Prostate gland (tissue), 2 donors: ENCODE measurements around the gene SNRPD2. TPM values are rescaled to one million over a fixed set of nuclear protein-coding genes. Genes with fewer than 3 reads are reported as not detected.
"Not testable (repeated sequence)": the region's sequence is repeated elsewhere in the genome, so short reads cannot be mapped to it uniquely, and the experiment has no call there.

Experiments used
- DNase-seq: peaks from one replicate; pipeline ENCODE4 v3.0.0-alpha.2; 2019; ENCODE audit warnings: low spot score
- H3K27ac ChIP-seq, 2 donors: fragments of 200-600 bp; sonication (generic); 2 replicates each; pipeline ENCODE4 v1.5.1; 2017 to 2019
- H3K27me3 ChIP-seq: fragments of 200-600 bp; sonication (generic); replicated peaks from 2 replicates; pipeline ENCODE4 v1.5.1; 2019; ENCODE audit not compliant: insufficient read depth
- H3K36me3 ChIP-seq, 2 donors: fragments of 200-600 bp; sonication (generic); 1 replicate in 1 of 2; 2 replicates in 1 of 2; pipeline versions ENCODE4 v1.5.1 to v1.8.1; 2017 to 2019
- H3K4me1 ChIP-seq: fragments of 200-600 bp; sonication (generic); replicated peaks from 2 replicates; pipeline ENCODE4 v1.5.1; 2019
- H3K4me3 ChIP-seq, 2 donors: fragments of 200-600 bp; sonication (generic); 2 replicates each; pipeline ENCODE4 v1.5.1; 2017 to 2019
- H3K9me3 ChIP-seq: fragments of 200-600 bp; sonication (generic); 2 replicates; pipeline ENCODE4 v1.5.1; 2017
- CTCF ChIP-seq, 4 experiments: fragments of 200-600 bp in 2 of 4; fragments of 450-650 bp in 2 of 4; sonication (generic) in 2 of 4; IDR thresholded peaks; 1 replicate in 3 of 4; 2 replicates in 1 of 4; pipeline ENCODE4 v1.5.1; 2016 to 2019; ENCODE audit warnings: antibody characterized with exemption in 4 of 4, mild to moderate bottlenecking in 2 of 4, moderate library complexity in 2 of 4
- POLR2A ChIP-seq: fragments of 450-650 bp; IDR thresholded peaks from one replicate; pipeline ENCODE4 v1.6.1; 2016; ENCODE audit warnings: antibody characterized with exemption, mild to moderate bottlenecking
- POLR2AphosphoS5 ChIP-seq: sonication (generic); formaldehyde crosslinking; IDR thresholded peaks from one replicate; pipeline ENCODE4 v1.6.1; 2017; ENCODE audit warnings: antibody characterized with exemption
- WGBS: methylation state at CpG from one replicate; pipeline ENCODE4 v1.1.5; 2018; 5-methylcytosine and 5-hydroxymethylcytosine counted together
- intact Hi-C: fragments of 100-400 bp; cut with DNase I; formaldehyde crosslinking; loops from one replicate; pipeline ENCODE4 v1.14.2; 2022
- total RNA-seq, 2 donors: library from RNA; depleted of rRNA; stranded (reverse); fragments of >200 nt; gene quantifications; one replicate each; pipeline ENCODE4 v1.1.0, GENCODE V29; 2016

Gene SNRPD2
- total RNA-seq, 2 donors from 2014 or later, result 132 to 240 TPM

DNA sequence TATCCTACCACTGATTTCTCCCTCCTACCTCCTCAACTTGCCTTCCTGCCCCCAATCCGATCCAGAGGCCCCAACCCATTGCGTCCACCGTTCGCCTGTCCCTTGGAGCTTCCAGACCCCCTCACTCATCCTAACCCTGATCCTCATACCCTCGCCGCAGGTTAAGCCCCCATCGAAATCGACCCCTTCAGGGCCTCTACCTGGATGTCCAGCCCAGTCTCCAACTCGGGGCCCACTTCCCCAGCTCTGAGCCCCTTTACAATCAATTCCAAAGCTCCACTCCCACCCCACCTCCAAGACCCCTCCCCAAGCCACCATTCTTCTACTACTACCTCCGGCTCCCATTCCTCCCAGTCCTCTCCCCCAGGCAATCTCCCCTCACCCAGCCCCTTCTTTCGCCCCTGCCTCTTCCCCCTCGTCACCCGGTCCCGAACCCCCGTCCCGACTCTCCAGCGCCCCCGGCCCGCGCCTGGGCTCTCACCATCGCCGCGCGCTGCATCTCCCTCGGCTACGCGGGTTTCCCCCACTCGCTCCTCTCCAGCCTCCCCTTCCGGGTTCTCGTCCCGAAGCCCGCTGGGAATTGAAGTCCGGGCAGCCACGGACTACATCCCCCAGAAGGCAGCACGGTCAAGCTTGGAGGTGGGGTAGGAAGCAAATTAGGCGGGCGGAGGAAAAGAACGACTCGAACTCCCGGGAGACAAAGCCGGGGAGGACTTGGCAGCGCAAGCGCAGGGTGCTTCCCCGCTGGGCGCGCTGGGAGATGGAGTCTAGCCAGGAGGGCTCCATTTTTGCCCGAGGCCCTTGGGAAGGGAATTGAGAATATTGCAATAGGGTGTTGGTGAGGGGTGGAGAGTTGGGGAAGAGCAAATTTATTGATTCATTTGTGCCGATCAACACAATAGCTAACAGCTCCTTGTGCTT, 38.9 kb upstream of the SNRPD2 start, which contains the start of gene FBXO46:
TSS of gene FBXO46 (minus strand) at position 529 of the 921 bp plus-strand sequence. CDS start 17,401 bp downstream, outside the sequence.
- H3K36me3 ChIP-seq, result no peaks in the 10 kb centered on the region
- peak in 2 of 4 experiments; percentile 21 to 31 for TF ChIP-seq CTCF (IDR thresholded peaks at IDR 0.05)
- peak; percentile 100 for TF ChIP-seq POLR2AphosphoS5
- peak; percentile 88 for TF ChIP-seq POLR2A
- H3K27ac ChIP-seq, result peak within 1 kb of the TSS; percentile 77 to 80
- peak; percentile 98 for DNase-seq
- 1% methylated on average over 48 of the region's 48 CpGs for WGBS
- no peaks in the 10 kb centered on the region for H3K9me3 ChIP-seq
- intact Hi-C loops, result no loop called here
- H3K4me3 ChIP-seq, result peak within 1 kb of the TSS; percentile 69 to 79
- H3K4me1 ChIP-seq, result peaks cover 3% of the 10 kb centered on the region
- H3K27me3 ChIP-seq, result no peaks in the 10 kb centered on the region

- Histone ChIP-seq H3K27ac (peak overlapping the region; percentile 77 to 80), H3K4me3 (peak overlapping the region; percentile 69 to 79), H3K27me3 (no peaks in the 10 kb centered on the region), H3K9me3 (no peaks in the 10 kb centered on the region), H3K4me1 (peaks cover 3% of the 10 kb centered on the region), H3K36me3 (no peaks in the 10 kb centered on the region)
- 4% methylated on average over 10 of the region's 10 CpGs for WGBS
- TF ChIP-seq CTCF (IDR thresholded peaks at IDR 0.05), result no peak
- TF ChIP-seq POLR2AphosphoS5, result no peak
- TF ChIP-seq POLR2A, result no peak
- intact Hi-C loops, result no loop called here
- DNase-seq, result no peak
Observed at GRCh38 chr19:45729800-45730290, 38.1 kb upstream of the SNRPD2 start.

DNA sequence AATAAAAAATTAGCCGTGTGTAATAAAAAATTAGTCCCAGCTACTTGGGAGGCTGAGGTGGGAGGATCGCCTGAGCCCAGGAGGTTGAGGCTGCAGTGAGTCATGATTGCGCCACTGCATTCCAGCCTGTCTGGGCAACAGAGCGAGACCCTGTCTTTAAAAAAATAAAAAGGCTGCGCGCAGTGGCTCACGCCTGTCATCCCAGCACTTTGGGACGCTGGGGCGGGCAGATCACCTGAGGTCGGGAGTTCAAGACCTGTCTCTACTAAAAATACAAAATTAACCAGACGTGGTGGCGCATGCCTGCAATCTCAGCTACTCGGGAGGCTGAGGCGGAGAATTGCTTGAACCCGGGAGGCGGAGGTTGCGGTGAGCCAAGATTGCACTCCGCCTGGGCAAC, 36.9 kb upstream of the SNRPD2 start:
- DNase-seq, intact Hi-C loops, H3K4me1 ChIP-seq, H3K4me3 ChIP-seq, H3K9me3 ChIP-seq, H3K36me3 ChIP-seq, H3K27ac ChIP-seq, H3K27me3 ChIP-seq: not testable (repeated sequence)
- WGBS, result 95% methylated on average over 18 of the region's 18 CpGs

- H3K27me3 ChIP-seq, H3K4me3 ChIP-seq, H3K36me3 ChIP-seq, H3K4me1 ChIP-seq, H3K9me3 ChIP-seq, intact Hi-C loops, H3K27ac ChIP-seq, DNase-seq: not testable (repeated sequence)
- 98% methylated on average over 11 of the region's 11 CpGs for WGBS
Observed at GRCh38 chr19:45720065-45720464, 28.3 kb upstream of the SNRPD2 start.

- Histone ChIP-seq H3K36me3 (no peaks in the 10 kb centered on the region), H3K27me3 (no peaks in the 10 kb centered on the region), H3K9me3 (no peaks in the 10 kb centered on the region), H3K4me3 (peak overlapping the region; percentile 34 to 61), H3K4me1 (no peaks in the 10 kb centered on the region), H3K27ac (peak overlapping the region; percentile 95)
- WGBS, result 61% methylated on average over 12 of the region's 12 CpGs
- intact Hi-C loops, result loop anchor here (2.0 to 5.0 kb wide), 3 partner anchors 25 to 79 kb away; partner anchors contain the start of genes QPCTL and SIX5
- no peak for DNase-seq
- TF ChIP-seq POLR2AphosphoS5 (no peak), POLR2A (no peak), CTCF (IDR thresholded peaks at IDR 0.05) (no peak)
Observed at GRCh38 chr19:45717983-45718650, 26.4 kb upstream of the SNRPD2 start.
